IMR-90 (cell line): Measurements from ENCODE around the gene RBM39. TPM values are rescaled to one million over a fixed set of nuclear protein-coding genes. Genes with fewer than 3 reads are reported as not detected.
A peak's percentile ranks its signal among the peaks of the same experiment; 100 is the strongest.

Experiments used
- ATAC-seq: fragments of 200-7000 bp; cut with Tn5 transposase; 2 replicates; pipeline ENCODE4 v1.9.1; 2020; ENCODE audit warnings: low read depth, mild to moderate bottlenecking, moderate library complexity
- BruUV-seq: library from RNA; stranded (reverse); fragments of 400-500 nt; replicated peaks from 2 replicates; lab custom pipeline; 2021; lab: Mats Ljungman, UMichigan
- CTCF ChIA-PET: fragments of 300-600 bp; formaldehyde crosslinking; extraction: SDS; loops from one replicate; lab custom pipeline; 2021; ENCODE audit warnings: antibody characterized with exemption; lab: Yijun Ruan, JAX
- POLR2A ChIA-PET: fragments of 300-600 bp; sonication (Branson Sonifier 250); formaldehyde crosslinking; loops from one replicate; lab custom pipeline; 2022; ENCODE audit warnings: antibody characterized with exemption; ENCODE audit not compliant: unreplicated experiment; lab: Charles Lee
- DNase-seq: peaks from one replicate; pipeline ENCODE4 v3.0.0; 2013
- H2AFZ ChIP-seq: replicated peaks from 2 replicates; pipeline ENCODE3; 2013; ENCODE audit warnings: low read length, mild to moderate bottlenecking; ENCODE audit not compliant: poor library complexity
- H2AK5ac ChIP-seq: 2 replicates; pipeline ENCODE4 v1.6.1; 2013; ENCODE audit warnings: low read depth, low read length, inconsistent platforms
- H2AK9ac ChIP-seq: replicated peaks from 2 replicates; pipeline ENCODE3; 2013; ENCODE audit warnings: mild to moderate bottlenecking, low read depth, low read length, moderate library complexity; ENCODE audit not compliant: poor library complexity
- H2BK120ac ChIP-seq: 2 replicates; pipeline ENCODE4 v1.6.1; 2013; ENCODE audit warnings: low read depth, low read length, inconsistent platforms
- H2BK15ac ChIP-seq: 3 replicates; pipeline ENCODE4 v1.6.1; 2013; ENCODE audit warnings: low read depth, low read length, inconsistent platforms
- H2BK20ac ChIP-seq: 2 replicates; pipeline ENCODE4 v1.6.1; 2013; ENCODE audit warnings: low read depth, mild to moderate bottlenecking, inconsistent platforms, low read length, moderate library complexity
- H2BK5ac ChIP-seq: 2 replicates; pipeline ENCODE4 v1.6.1; 2013; ENCODE audit warnings: mild to moderate bottlenecking, low read depth, low read length, inconsistent platforms; ENCODE audit not compliant: poor library complexity, severe bottlenecking
- H3K14ac ChIP-seq: replicated peaks from 2 replicates; pipeline ENCODE4 v1.6.1; 2013; ENCODE audit warnings: low read depth, low read length, inconsistent platforms
- H3K18ac ChIP-seq: 2 replicates; pipeline ENCODE4 v1.6.1; 2013; ENCODE audit warnings: low read depth, low read length, control low read depth
- H3K23ac ChIP-seq: 2 replicates; pipeline ENCODE4 v1.6.1; 2013; ENCODE audit warnings: low read depth, low read length, inconsistent platforms
- H3K27ac ChIP-seq: 2 replicates; pipeline ENCODE4 v1.5.1; 2013; ENCODE audit warnings: mild to moderate bottlenecking, control low read depth, low read length; ENCODE audit not compliant: insufficient read depth
- H3K27me3 ChIP-seq: 2 replicates; pipeline ENCODE4 v1.6.1; 2013; ENCODE audit warnings: low read length; ENCODE audit not compliant: control insufficient read depth, insufficient read depth
- H3K36me3 ChIP-seq: 2 replicates; pipeline ENCODE4 v1.6.1; 2013; ENCODE audit warnings: low read length, mixed read lengths; ENCODE audit not compliant: control insufficient read depth, insufficient read depth
- H3K4ac ChIP-seq: 2 replicates; pipeline ENCODE4 v1.6.1; 2013; ENCODE audit warnings: low read depth, low read length, inconsistent platforms
- H3K4me1 ChIP-seq: 2 replicates; pipeline ENCODE4 v1.6.1; 2013; ENCODE audit warnings: low read length, mixed read lengths; ENCODE audit not compliant: control insufficient read depth, insufficient read depth
- H3K4me2 ChIP-seq: 2 replicates; pipeline ENCODE4 v1.6.1; 2013; ENCODE audit warnings: low read depth, mild to moderate bottlenecking, control low read depth, low read length, moderate library complexity
- H3K4me3 ChIP-seq: 2 replicates; pipeline ENCODE4 v1.5.1; 2013; ENCODE audit warnings: low read depth, mild to moderate bottlenecking, control low read depth, low read length, moderate library complexity; ENCODE audit not compliant: insufficient read depth
- H3K56ac ChIP-seq: 2 replicates; pipeline ENCODE4 v1.6.1; 2013; ENCODE audit warnings: low read length, inconsistent platforms; ENCODE audit not compliant: insufficient read depth; ENCODE audit errors: extremely low read depth
- H3K79me1 ChIP-seq, 2 experiments: 2 replicates each; pipeline ENCODE4 v1.6.1; 2013; ENCODE audit warnings: low read length in 2 of 2, inconsistent platforms in 1 of 2, low read depth in 1 of 2
- H3K9ac ChIP-seq: 2 replicates; pipeline ENCODE4 v1.6.1; 2013; ENCODE audit warnings: low read depth, low read length, control low read depth
- H3K9me1 ChIP-seq: 2 replicates; pipeline ENCODE4 v1.6.1; 2013; ENCODE audit warnings: low read length, inconsistent platforms; ENCODE audit not compliant: insufficient read depth
- H3K9me3 ChIP-seq: 2 replicates; pipeline ENCODE4 v1.6.1; 2013; ENCODE audit warnings: low read length; ENCODE audit not compliant: control insufficient read depth, insufficient read depth
- H4K20me1 ChIP-seq: 2 replicates; pipeline ENCODE4 v1.6.1; 2013; ENCODE audit warnings: low read length, inconsistent platforms; ENCODE audit not compliant: insufficient read depth
- H4K5ac ChIP-seq: 2 replicates; pipeline ENCODE4 v1.6.1; 2013; ENCODE audit warnings: mild to moderate bottlenecking, low read depth, low read length, control low read depth
- H4K8ac ChIP-seq, 2 experiments: 2 replicates each; pipeline ENCODE4 v1.6.1; 2013; ENCODE audit warnings: low read depth in 2 of 2, low read length in 2 of 2, control low read depth in 1 of 2, inconsistent platforms in 1 of 2
- H4K91ac ChIP-seq: 2 replicates; pipeline ENCODE4 v1.6.1; 2013; ENCODE audit warnings: low read depth, low read length, inconsistent platforms; ENCODE audit not compliant: insufficient read depth
- CHD1 ChIP-seq: IDR thresholded peaks from 2 replicates; pipeline ENCODE4 v1.6.1; 2012; ENCODE audit warnings: low read depth, low read length, improper control_type of control experiment
- FOS ChIP-seq: fragments of 150-350 bp; IDR thresholded peaks from 2 replicates; pipeline ENCODE4 v1.6.1; 2016; ENCODE audit warnings: low read depth, low read length
- MXI1 ChIP-seq: IDR thresholded peaks from 2 replicates; pipeline ENCODE4 v1.6.1; 2012; ENCODE audit warnings: low read depth, mild to moderate bottlenecking, low read length, moderate library complexity, borderline replicate concordance
- POLR2A ChIP-seq: IDR thresholded peaks from 2 replicates; pipeline ENCODE4 v1.6.1; 2012; ENCODE audit warnings: mild to moderate bottlenecking, low read depth, low read length
- USF2 ChIP-seq: fragments of 150-350 bp; IDR thresholded peaks from 2 replicates; pipeline ENCODE4 v1.6.1; 2017; ENCODE audit warnings: mild to moderate bottlenecking, antibody characterized with exemption, low read length, low read depth
- WGBS, 2 experiments: methylation state at CpG; one replicate each; pipeline versions ENCODE4 v1.1.5 to v1.1.7; 2013; ENCODE audit warnings: missing lambda C conversion rate in 2 of 2; ENCODE audit not compliant: insufficient read length in 1 of 2; ENCODE audit errors: extremely low coverage in 2 of 2; 5-methylcytosine and 5-hydroxymethylcytosine counted together
- dilution Hi-C: fragments of 300-500 bp; cut with HindIII; formaldehyde crosslinking; loops from one replicate; pipeline ENCODE4 v1.14.3; 2018; ENCODE audit warnings: low sequenced_read_pairs; ENCODE audit not compliant: unreplicated experiment
- in situ Hi-C: fragments of 300-500 bp; cut with MboI; formaldehyde crosslinking; loops from 3 replicates; pipeline ENCODE4 v1.14.3; 2019; ENCODE audit warnings: low sequenced_read_pairs, inconsistent platforms, mixed read lengths
- intact Hi-C: fragments of 100-400 bp; cut with micrococcal nuclease; formaldehyde crosslinking; loops from 2 replicates; pipeline ENCODE4 v1.10.0; 2022
- polyA plus RNA-seq, 3 experiments: library from polyadenylated mRNA; depleted of rRNA; stranded (reverse); fragments of >200 nt; gene quantifications; 2 replicates each; pipeline ENCODE4 v1.2.3, GENCODE V29; 2012; ENCODE audit warnings: low replicate concordance in 1 of 3
- total RNA-seq: library from RNA; depleted of rRNA; stranded (reverse); fragments of >200 nt; gene quantifications from 2 replicates; pipeline ENCODE4 v1.2.3, GENCODE V29; 2012

The RBM39 gene
- total and polyA plus RNA-seq, 2 of the 4 experiments (the other 2 are of a cell fraction), result 106 to 166 TPM

DNA sequence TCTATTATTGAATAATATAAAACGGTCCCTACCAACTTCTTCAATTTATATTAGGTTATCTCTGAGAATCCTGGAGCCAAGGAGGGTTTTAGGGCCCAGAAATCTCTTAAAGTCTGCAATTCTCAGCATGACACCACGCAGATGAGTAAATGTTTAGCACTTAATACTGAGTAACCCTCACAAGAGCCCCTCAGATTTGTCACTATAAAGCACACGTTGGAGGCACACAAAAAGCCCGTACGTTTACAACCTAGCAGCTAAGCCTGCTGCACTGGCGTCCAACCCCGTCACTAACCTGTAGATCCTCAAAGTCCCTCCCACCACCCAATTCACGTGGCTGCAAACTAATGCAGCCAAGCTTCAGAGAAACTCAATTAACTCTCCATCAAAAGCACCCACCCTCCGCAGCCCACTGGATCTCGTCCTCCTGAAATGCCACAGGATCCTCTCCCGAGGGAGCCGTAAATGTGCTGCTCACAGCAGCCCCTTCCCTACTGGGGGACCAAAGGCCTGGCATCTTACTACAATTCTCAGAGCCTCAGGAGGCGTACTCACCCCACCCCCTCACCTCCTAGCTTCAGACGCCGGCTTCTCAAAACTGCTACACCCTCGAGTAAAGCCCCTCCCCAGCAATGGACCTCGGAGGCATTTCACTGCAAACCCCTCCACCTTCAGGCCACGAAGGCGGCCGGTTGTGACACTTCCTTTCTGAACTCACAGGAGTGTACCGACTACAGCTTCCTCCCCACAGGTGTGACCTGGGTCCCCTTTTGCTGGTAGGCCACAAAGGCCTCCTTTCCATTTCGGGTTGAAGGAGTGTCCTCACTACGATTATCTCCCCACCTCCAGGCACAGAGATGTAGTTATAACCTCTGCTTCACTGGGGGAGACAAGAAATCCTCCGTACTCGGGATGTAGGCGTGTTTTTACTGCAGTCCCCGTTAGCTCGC, 78.3 kb downstream of the RBM39 start:
- dilution Hi-C loops (no loop called here), in situ Hi-C loops (no loop called here), intact Hi-C loops (loop anchor here (2.0 to 10.0 kb wide), 3 partner anchors 79 to 151 kb away; partner anchors contain the start of gene RBM39)
- TF ChIP-seq MXI1 (peak; percentile 57; the same call in 1 of the 2 replicates), FOS (no peak), POLR2A (peak; percentile 9; the same call in 1 of the 2 replicates), CHD1 (no peak), USF2 (no peak)
- peak overlapping the region; percentile 96 for H2AFZ ChIP-seq
- peak overlapping the region; percentile 98 for H3K4ac ChIP-seq
- BruUV-seq, result no TSS peak
- ChIA-PET CTCF (no interaction called here), POLR2A (interaction anchor here (0.5 to 0.7 kb wide), 2 partner anchors 83 to 178 kb away, joined by 3 to 7 read pairs; no protein-coding TSS in a partner anchor)
- peak overlapping the region; percentile 90 for H2BK5ac ChIP-seq
- peaks cover 57% of the 10 kb centered on the region for H4K20me1 ChIP-seq
- 0% methylated on average over 13 of the region's 28 CpGs; no CpG with 5 or more reads in 1 of the 2 experiments for WGBS, 2 experiments
- H2BK15ac ChIP-seq, result no peak overlapping the region
- peaks cover 3% of the 10 kb centered on the region; the same call in 1 of the 2 replicates for H3K9me1 ChIP-seq
- 0 out of 2 replicates have a peak overlapping the region, but pooled peaks have one; percentile 26 for H2BK120ac ChIP-seq
- H3K18ac ChIP-seq, result peak overlapping the region; percentile 81
- no peaks in the 10 kb centered on the region for H3K27me3 ChIP-seq
- peak overlapping the region; percentile 98 for H3K14ac ChIP-seq
- no peaks in the 10 kb centered on the region for H3K36me3 ChIP-seq
- H2BK20ac ChIP-seq, result no peak overlapping the region
- H4K91ac ChIP-seq, result peak overlapping the region; percentile 98
- H4K5ac ChIP-seq, result peak overlapping the region; percentile 90
- H3K56ac ChIP-seq, result peak overlapping the region; percentile 94
- no peaks in the 10 kb centered on the region for H3K9me3 ChIP-seq
- H3K4me2 ChIP-seq, result peak overlapping the region; percentile 98
- H3K9ac ChIP-seq, result peak overlapping the region; percentile 96
- peak; percentile 19 for DNase-seq
- H2AK5ac ChIP-seq, result peak overlapping the region; percentile 100
- peak overlapping the region; percentile 76 to 94; a peak in 3 of 4 replicates for H4K8ac ChIP-seq
- H3K4me1 ChIP-seq, result peaks cover 2% of the 10 kb centered on the region
- peak overlapping the region; percentile 98 for H3K23ac ChIP-seq
- peak; percentile 15 for ATAC-seq
- peak overlapping the region; percentile 94 for H3K27ac ChIP-seq
- peak overlapping the region; percentile 99 for H2AK9ac ChIP-seq
- peak overlapping the region; percentile 86 for H3K4me3 ChIP-seq
- peaks cover 0 to 28% of the 10 kb centered on the region in 2 experiments; a peak in 3 of 4 replicates for H3K79me1 ChIP-seq
